Measurements from ENCODE around the gene CCDC142. TPM values are rescaled to one million over a fixed set of nuclear protein-coding genes. Genes with fewer than 3 reads are reported as not detected.

CCDC142 gene
- total and polyA plus RNA-seq, 9 of the 15 experiments (the other 6 are each of a cell fraction or from before 2014, with no cell fraction given), result 0.55 to 11.7 (median 7.2) TPM

GRCh38 chr2:74454654-74455511, 27.9 kb downstream of the CCDC142 start, which contains the start of gene INO80B (continued):
- TF ChIP-seq HMGXB4 (CRISPR knock-in tag; IDR thresholded peaks at IDR 0.05) (no peak; the same call in 1 of the 2 replicates), HMBOX1 (IDR thresholded peaks at IDR 0.05) (no peak; the same call in 1 of the 2 replicates), BRF1 (IDR thresholded peaks at IDR 0.05; ENCODE audit: borderline replicate concordance, extremely low read depth, insufficient read length) (no peak), ZNF436 (CRISPR knock-in tag; IDR thresholded peaks at IDR 0.05) (no peak), CEBPG (CRISPR knock-in tag; IDR thresholded peaks at IDR 0.05) (no peak), CEBPG (tag; conservative IDR thresholded peaks at IDR 0.05 in 1 of 2, IDR thresholded peaks at IDR 0.05 in 1 of 2) (no peak), RREB1 (CRISPR knock-in tag; IDR thresholded peaks at IDR 0.05) (0 out of 2 replicates have a peak, but pooled peaks have one; percentile 26), RBM34 (IDR thresholded peaks at IDR 0.05; ENCODE audit: borderline replicate concordance, insufficient read depth, low read length) (no peak), FOXJ2 (tag; IDR thresholded peaks at IDR 0.05) (peak; percentile 61; the same call in 1 of the 2 replicates), ZNF511 (CRISPR knock-in tag; IDR thresholded peaks at IDR 0.05) (peak; percentile 52; the same call in 1 of the 2 replicates), MTA3 (IDR thresholded peaks at IDR 0.05; ENCODE audit: borderline replicate concordance) (peak; percentile 88; the same call in 1 of the 2 replicates), FOXM1 (IDR thresholded peaks at IDR 0.05; ENCODE audit: low read depth) (no peak), FOXM1 (CRISPR knock-in tag; IDR thresholded peaks at IDR 0.05; ENCODE audit: low read depth) (no peak), BHLHE40 (IDR thresholded peaks at IDR 0.05; ENCODE audit: low read length) (peak; percentile 37), E2F3 (CRISPR knock-in tag; IDR thresholded peaks at IDR 0.05) (no peak), NFRKB (IDR thresholded peaks at IDR 0.05; ENCODE audit: low read depth) (peak; percentile 60; the same call in 1 of the 2 replicates)

Data from K562 (cell line).